ENCODE measurements around the gene ALKBH3. TPM values are rescaled to one million over a fixed set of nuclear protein-coding genes. Genes with fewer than 3 reads are reported as not detected.

The ALKBH3 gene
- total RNA-seq, result 29.3 TPM

GRCh38 chr11:43880640-43881159, at the start of gene ALKBH3:
Gene ALKBH3 (plus strand): TSS chr11:43880831. CDS start chr11:43882653, 1,822 bp downstream.
- DNase-seq (ENCODE audit: low spot score), result peak; percentile 92

- no peak for DNase-seq (ENCODE audit: low spot score)
Observed at GRCh38 chr11:43830928-43831440, 49.6 kb upstream of the ALKBH3 start.

- DNase-seq (ENCODE audit: low spot score), result no peak
Observed at GRCh38 chr11:43832536-43832935, 48.1 kb upstream of the ALKBH3 start.

- DNase-seq (ENCODE audit: low spot score), result no peak
Observed at GRCh38 chr11:43833657-43834073, 47.0 kb upstream of the ALKBH3 start.

GRCh38 chr11:43834286-43834685, 46.3 kb upstream of the ALKBH3 start:
- no peak for DNase-seq (ENCODE audit: low spot score)

- no peak for DNase-seq (ENCODE audit: low spot score)
Observed at GRCh38 chr11:43835104-43835503, 45.5 kb upstream of the ALKBH3 start.

- DNase-seq (ENCODE audit: low spot score), result no peak
Observed at GRCh38 chr11:43837879-43838278, 42.8 kb upstream of the ALKBH3 start.

GRCh38 chr11:43842021-43842420, 38.6 kb upstream of the ALKBH3 start:
- no peak for DNase-seq (ENCODE audit: low spot score)

- DNase-seq (ENCODE audit: low spot score), result no peak
Observed at GRCh38 chr11:43845816-43846215, 34.8 kb upstream of the ALKBH3 start.

GRCh38 chr11:43852057-43852636, 28.5 kb upstream of the ALKBH3 start:
- DNase-seq (ENCODE audit: low spot score), result peak; percentile 51

GRCh38 chr11:43853781-43854180, 26.9 kb upstream of the ALKBH3 start:
- DNase-seq (ENCODE audit: low spot score), result no peak

GRCh38 chr11:43856993-43857392, 23.6 kb upstream of the ALKBH3 start:
- no peak for DNase-seq (ENCODE audit: low spot score)

GRCh38 chr11:43861141-43861540, 19.5 kb upstream of the ALKBH3 start:
- no peak for DNase-seq (ENCODE audit: low spot score)

GRCh38 chr11:43866520-43866919, 14.1 kb upstream of the ALKBH3 start:
- DNase-seq (ENCODE audit: low spot score), result no peak

GRCh38 chr11:43866969-43867368, 13.7 kb upstream of the ALKBH3 start:
- no peak for DNase-seq (ENCODE audit: low spot score)

- no peak for DNase-seq (ENCODE audit: low spot score)
Observed at GRCh38 chr11:43868852-43869567, 11.6 kb upstream of the ALKBH3 start.

GRCh38 chr11:43871051-43871450, 9.6 kb upstream of the ALKBH3 start:
- no peak for DNase-seq (ENCODE audit: low spot score)

GRCh38 chr11:43872995-43873394, 7.6 kb upstream of the ALKBH3 start:
- DNase-seq (ENCODE audit: low spot score), result no peak

GRCh38 chr11:43874078-43874477, 6.6 kb upstream of the ALKBH3 start:
- no peak for DNase-seq (ENCODE audit: low spot score)

GRCh38 chr11:43874738-43875137, 5.9 kb upstream of the ALKBH3 start:
- no peak for DNase-seq (ENCODE audit: low spot score)

GRCh38 chr11:43879789-43880639, 617 bp upstream of the ALKBH3 start:
- no peak for DNase-seq (ENCODE audit: low spot score)

GRCh38 chr11:43892851-43893250, 12.2 kb downstream of the ALKBH3 start:
- DNase-seq (ENCODE audit: low spot score), result no peak
